Erythroblast (primary cell): Measurements from ENCODE around the gene CPT1A.

Experiments used
- GATA1 ChIP-seq: IDR thresholded peaks from 2 replicates; pipeline ENCODE4 v1.6.1; 2011; ENCODE audit warnings: low read depth, mild to moderate bottlenecking, control low read depth, low read length, moderate library complexity
- POLR2A ChIP-seq: IDR thresholded peaks from 2 replicates; pipeline ENCODE4 v1.6.1; 2011; ENCODE audit warnings: mild to moderate bottlenecking, low read length

DNA sequence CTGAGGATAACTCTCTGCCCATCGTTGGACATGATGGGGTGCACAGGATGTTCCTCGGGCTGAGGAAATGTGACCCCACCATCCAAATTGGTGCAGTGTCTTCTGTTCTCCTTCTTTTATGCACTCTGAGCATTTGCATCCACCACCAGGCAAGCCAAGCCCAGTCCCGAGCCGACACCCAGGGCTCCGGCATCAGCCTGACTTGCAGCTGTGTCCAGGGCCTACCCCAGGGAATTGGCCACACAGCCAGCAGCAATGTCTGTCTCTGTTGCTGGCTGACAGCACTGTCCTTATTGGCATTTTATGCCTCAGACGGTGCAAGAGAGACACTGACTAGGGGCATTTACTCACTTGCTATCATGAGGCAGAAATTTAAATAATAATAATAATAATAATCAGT lies 25.4 kb upstream of the CPT1A start:
- no peak for TF ChIP-seq POLR2A
- TF ChIP-seq GATA1: no peak
